Measurements from ENCODE around the gene RAET1E. TPM values are rescaled to one million over a fixed set of nuclear protein-coding genes. Genes with fewer than 3 reads are reported as not detected.
A peak's percentile ranks its signal among the peaks of the same experiment; 100 is the strongest.
"Not testable (repeated sequence)": the region's sequence is repeated elsewhere in the genome, so short reads cannot be mapped to it uniquely, and the experiment has no call there.

Gene RAET1E
- polyA plus RNA-seq, 1 donor, result 0.61 TPM

DNA sequence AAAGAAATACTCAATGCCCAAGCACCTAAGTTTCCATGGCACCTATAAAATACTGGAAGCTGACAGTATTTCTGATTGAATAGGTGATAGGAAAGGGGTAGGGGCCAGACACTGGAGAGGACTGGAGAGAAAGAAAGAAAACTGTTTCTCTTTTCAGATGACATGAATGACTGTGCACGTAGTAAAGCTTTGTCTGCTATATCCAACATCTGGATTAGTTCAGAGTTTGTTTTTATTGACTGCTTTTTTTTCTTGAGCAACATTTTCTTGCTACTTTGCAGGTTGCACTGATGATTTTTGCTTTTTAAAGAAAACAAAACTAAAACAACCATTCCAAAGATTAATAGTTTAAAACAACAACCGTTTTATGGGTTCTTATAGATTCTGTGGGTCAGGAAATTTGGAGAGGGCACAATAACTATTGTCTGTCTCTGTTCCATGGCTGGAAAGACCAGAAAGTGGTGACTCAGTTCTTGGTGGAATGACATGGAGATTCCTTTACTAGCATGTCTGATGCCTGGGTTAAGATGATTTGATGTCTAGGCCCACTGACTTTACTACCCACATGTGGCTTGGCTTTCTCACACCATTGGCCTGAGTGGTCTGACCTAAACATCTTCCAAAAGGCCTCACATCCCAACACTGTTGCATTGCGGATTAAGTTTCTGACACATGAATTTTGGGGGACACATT lies 21.5 kb downstream of the RAET1E start:
- Histone ChIP-seq H3K4me3 (ENCODE audit: low read length) (no peak overlapping the region), H3K9me3 (ENCODE audit: control insufficient read depth, low read depth, low read length) (no peaks in the 10 kb centered on the region), H3K36me3 (ENCODE audit: control insufficient read depth, insufficient read depth, low read length) (no peaks in the 10 kb centered on the region), H3K4me1 (ENCODE audit: control insufficient read depth, insufficient read depth, low read length) (no peaks in the 10 kb centered on the region), H3K27me3 (ENCODE audit: control insufficient read depth, insufficient read depth, low read length) (no peaks in the 10 kb centered on the region), H3K27ac (ENCODE audit: low read length) (no peak overlapping the region)
- WGBS (ENCODE audit: insufficient coverage, low lambda C conversion rate), result no CpG with 5 or more reads among the region's 3 CpGs
- no peak for DNase-seq

DNA sequence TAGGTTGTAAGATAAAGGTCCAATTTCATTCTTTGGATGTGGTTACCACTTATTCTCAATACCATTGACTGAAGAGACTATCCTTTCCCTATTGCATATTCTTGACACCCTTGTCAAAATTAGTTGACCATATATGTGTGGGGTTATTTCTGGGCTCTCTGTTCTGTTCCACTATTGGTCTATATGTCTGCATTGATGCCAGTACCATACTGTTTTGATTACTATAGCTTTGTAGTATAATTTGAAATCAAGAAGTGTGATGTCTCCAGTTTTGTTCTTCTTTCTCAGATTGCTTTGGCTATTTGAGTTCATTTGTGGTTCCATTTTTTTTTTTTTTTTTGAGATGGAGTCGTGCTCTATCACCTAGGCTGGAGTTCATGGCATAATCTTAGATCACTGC lies 25.7 kb downstream of the RAET1E start:
- Histone ChIP-seq H3K27ac (ENCODE audit: low read length) (no peak overlapping the region), H3K4me1 (ENCODE audit: control insufficient read depth, insufficient read depth, low read length) (no peaks in the 10 kb centered on the region), H3K27me3 (ENCODE audit: control insufficient read depth, insufficient read depth, low read length) (no peaks in the 10 kb centered on the region), H3K36me3 (ENCODE audit: control insufficient read depth, insufficient read depth, low read length) (no peaks in the 10 kb centered on the region), H3K4me3 (ENCODE audit: low read length) (no peak overlapping the region), H3K9me3 (ENCODE audit: control insufficient read depth, low read depth, low read length) (no peaks in the 10 kb centered on the region)
- DNase-seq, result no peak
- no CpG with 5 or more reads among the region's 1 CpG for whole genome bisulfite sequencing (ENCODE audit: insufficient coverage, low lambda C conversion rate)

DNA sequence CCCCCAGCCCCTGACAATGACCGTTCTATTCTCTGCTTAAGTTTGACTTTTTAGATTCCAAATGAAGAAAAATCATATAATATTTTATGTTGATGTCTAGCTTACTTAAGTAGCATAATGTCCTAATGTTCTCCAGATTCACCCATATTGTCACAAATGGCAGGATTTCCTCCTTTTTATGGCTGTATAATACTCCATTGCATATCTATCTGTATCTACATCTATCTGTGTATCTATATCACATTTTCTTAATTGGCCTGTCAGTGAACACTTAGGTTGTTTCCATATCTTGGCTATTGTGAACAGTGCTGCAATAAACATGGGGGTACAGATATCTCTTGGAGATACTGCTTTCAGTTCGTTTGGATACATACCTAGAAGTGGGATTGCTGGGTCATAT lies 26.7 kb downstream of the RAET1E start:
- H3K9me3 ChIP-seq (ENCODE audit: control insufficient read depth, low read depth, low read length), result no peaks in the 10 kb centered on the region
- H3K36me3 ChIP-seq (ENCODE audit: control insufficient read depth, insufficient read depth, low read length), result no peaks in the 10 kb centered on the region
- no peak for DNase-seq
- H3K27ac ChIP-seq (ENCODE audit: low read length), result no peak overlapping the region
- WGBS (ENCODE audit: insufficient coverage, low lambda C conversion rate), result 40% methylated on average over 1 of the region's 2 CpGs
- no peak overlapping the region for H3K4me3 ChIP-seq (ENCODE audit: low read length)
- no peaks in the 10 kb centered on the region for H3K4me1 ChIP-seq (ENCODE audit: control insufficient read depth, insufficient read depth, low read length)
- no peaks in the 10 kb centered on the region for H3K27me3 ChIP-seq (ENCODE audit: control insufficient read depth, insufficient read depth, low read length)

DNA sequence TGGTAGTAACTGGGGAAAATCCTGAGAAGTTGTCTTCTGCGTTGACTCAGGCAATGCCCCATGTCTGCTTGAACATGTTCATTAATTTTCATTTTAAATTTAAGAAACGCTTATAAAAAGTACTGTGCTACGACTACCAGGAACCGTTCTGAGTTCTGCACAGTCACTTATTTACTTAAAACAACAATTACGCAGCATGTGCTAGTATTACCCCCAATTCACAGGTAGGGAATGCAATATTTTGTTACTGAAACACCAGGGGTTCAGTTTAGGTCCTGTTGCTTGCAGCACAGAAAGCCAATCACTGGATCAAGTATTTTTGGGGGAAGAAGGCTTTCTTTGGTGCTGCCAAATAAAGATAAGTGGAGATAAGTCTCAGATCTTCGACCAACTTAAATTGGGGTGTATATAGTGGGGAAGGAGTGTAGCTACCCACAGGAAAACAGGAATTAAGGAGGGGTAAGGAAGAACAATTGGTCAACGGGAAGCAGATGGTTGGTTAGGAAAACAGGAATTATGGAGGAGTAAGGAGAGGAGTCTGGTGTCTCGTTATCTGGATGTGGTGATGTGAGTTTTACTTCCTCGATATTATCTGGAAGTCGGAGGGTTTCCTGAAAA lies 28.5 kb downstream of the RAET1E start:
- Histone ChIP-seq H3K36me3 (ENCODE audit: control insufficient read depth, insufficient read depth, low read length) (no peaks in the 10 kb centered on the region), H3K4me1 (ENCODE audit: control insufficient read depth, insufficient read depth, low read length) (no peaks in the 10 kb centered on the region), H3K27ac (ENCODE audit: low read length) (no peak overlapping the region), H3K27me3 (ENCODE audit: control insufficient read depth, insufficient read depth, low read length) (no peaks in the 10 kb centered on the region), H3K9me3 (ENCODE audit: control insufficient read depth, low read depth, low read length) (no peaks in the 10 kb centered on the region), H3K4me3 (ENCODE audit: low read length) (no peak overlapping the region)
- no peak for DNase-seq
- 89% methylated on average over 5 of the region's 10 CpGs for WGBS (ENCODE audit: insufficient coverage, low lambda C conversion rate)

DNA sequence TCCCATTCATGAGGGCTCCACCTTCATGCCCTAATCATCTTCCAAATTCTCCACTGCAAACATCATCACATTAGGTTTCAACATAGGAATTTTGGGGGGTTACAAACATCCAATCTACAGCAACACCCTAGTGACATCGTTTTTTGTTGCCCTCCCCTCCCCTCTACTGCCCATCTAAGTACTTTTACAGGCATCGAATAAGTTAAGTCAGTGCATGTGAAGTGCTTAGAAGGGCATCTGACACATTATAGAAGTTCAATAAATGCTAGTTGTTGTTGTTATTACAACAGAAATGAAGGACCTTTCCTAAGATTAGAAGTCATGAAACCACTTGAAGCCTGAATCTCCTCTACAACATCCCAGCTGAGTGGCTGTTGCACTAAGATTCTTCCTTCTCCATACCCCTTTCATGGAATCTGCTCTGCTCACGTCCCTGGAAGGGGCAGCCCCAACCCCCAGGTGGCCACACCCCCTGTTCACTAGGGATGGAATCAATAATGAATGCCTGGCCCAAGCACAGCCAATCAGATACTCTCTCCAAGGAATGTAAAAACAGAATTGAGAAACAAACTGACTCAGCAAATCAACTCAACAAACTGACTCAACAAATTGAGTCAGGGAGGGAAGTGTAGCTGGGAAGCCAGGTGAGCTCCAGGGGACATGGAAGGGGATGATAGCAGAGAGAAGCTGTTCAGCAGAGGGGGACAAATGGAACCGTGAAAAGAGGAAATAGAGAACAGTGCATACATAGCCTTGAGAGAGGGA lies 29.9 kb downstream of the RAET1E start:
- no peak for DNase-seq
- 57% methylated on average over 1 of the region's 4 CpGs for WGBS (ENCODE audit: insufficient coverage, low lambda C conversion rate)
- H3K4me1 ChIP-seq (ENCODE audit: control insufficient read depth, insufficient read depth, low read length), result no peaks in the 10 kb centered on the region

DNA sequence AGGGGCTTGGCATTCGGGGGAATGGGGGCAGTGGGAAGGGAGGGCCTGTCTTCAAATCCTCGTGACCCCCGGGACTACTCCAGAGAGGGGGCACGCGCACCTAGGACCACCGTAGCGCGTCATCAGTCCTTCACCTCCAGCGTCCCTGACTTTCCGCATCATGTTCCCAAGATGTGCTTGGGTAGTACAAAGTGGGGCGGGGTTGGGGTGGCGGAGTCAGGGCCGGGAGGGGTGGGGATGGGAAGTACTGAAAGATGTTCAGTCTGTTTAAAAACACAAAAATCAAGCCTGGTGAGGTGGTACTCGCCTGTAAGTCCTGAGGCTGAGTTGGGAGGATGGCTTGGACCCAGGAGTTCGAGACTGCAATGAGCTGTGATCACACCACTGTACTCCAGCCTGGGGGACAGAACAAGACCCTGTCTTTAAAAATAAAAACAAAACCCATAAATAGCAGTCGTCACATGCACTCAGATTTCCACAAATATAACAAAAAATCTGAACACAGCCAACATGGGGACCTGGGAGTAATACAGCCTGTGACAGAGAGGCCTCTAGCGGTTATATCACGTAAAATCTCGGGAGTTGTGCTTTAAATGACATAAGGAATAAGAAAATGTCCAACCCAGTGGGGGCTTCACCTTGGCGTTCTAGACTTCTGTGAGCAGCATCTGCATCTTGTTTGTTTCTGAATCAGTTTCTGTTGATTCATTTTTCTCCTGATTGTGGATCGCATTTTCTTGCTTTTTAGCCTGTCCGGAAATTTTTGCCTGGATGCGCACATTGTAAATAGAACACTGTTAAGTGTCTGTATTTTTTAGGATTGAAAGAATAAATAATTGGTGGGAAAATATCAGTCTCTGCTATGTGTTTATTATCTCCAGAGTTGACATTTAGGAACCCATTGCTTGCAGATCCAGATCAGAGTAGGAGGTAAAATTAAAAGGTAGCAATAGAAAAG lies 33.1 kb downstream of the RAET1E start:
- no peaks in the 10 kb centered on the region for H3K27me3 ChIP-seq (ENCODE audit: control insufficient read depth, insufficient read depth, low read length)
- peak overlapping the region; percentile 86 for H3K27ac ChIP-seq (ENCODE audit: low read length)
- no peaks in the 10 kb centered on the region for H3K36me3 ChIP-seq (ENCODE audit: control insufficient read depth, insufficient read depth, low read length)
- no peaks in the 10 kb centered on the region for H3K4me1 ChIP-seq (ENCODE audit: control insufficient read depth, insufficient read depth, low read length)
- 100% methylated on average over 1 of the region's 23 CpGs for WGBS (ENCODE audit: insufficient coverage, low lambda C conversion rate)
- H3K9me3 ChIP-seq (ENCODE audit: control insufficient read depth, low read depth, low read length), result no peaks in the 10 kb centered on the region
- H3K4me3 ChIP-seq (ENCODE audit: low read length), result peak overlapping the region; percentile 33
- peak; percentile 42 to 65 for DNase-seq

More for the DNA sequence above, 29.9 kb downstream of the RAET1E start:
- Histone ChIP-seq H3K36me3 (ENCODE audit: control insufficient read depth, insufficient read depth, low read length) (no peaks in the 10 kb centered on the region), H3K4me3 (ENCODE audit: low read length) (no peak overlapping the region), H3K27ac (ENCODE audit: low read length) (no peak overlapping the region), H3K27me3 (ENCODE audit: control insufficient read depth, insufficient read depth, low read length) (no peaks in the 10 kb centered on the region), H3K9me3 (ENCODE audit: control insufficient read depth, low read depth, low read length) (no peaks in the 10 kb centered on the region)

DNA sequence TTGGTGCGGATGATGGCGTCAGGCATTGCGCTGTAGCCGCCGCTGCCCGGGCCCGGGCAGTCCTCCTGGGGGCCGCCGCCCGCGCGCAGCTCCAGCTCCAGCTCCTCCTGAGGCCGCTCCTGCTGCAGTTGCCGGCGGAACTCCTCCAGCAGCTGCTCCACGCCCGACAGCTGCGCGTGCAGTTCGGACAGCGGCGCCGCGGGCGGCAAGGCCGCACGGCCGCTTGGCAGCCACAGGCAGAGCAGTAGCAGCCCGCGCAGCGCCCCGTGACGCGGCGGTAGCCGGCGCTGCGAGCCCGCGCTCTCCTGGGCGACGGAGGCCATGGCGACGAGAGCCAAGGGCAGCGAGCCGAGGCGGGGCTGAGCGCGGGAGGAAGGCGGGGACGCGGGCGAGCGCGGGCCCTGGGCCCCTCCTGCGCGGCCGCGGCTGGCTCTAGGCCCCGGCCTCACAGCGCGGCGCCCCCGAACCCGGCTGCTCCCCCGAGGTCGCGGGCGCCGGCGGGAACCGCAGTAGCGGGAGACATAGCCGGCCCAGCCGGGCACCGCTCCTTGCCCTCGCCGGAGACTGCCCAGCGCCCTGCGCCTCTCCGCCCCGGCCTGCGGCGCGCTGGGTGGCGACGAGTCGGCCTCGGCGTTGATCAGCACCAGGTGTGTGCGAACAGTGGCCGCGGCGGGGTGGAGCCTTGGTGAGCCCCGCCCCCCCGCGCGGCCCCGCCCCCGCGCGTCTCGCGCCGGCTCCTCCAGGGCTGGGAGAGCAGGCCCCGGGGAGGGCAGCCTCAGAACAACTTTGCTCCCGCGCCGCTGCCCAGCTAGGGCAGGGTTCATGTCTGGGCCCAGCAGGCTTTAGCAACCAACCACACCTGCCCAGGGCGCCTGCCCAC lies 34.0 kb downstream of the RAET1E start, which contains the start of gene LRP11:
TSS of gene LRP11 (minus strand) at position 662 of the 880 bp plus-strand sequence. CDS start at position 323, 339 bp downstream.
- H3K36me3 ChIP-seq (ENCODE audit: control insufficient read depth, insufficient read depth, low read length), result no peaks in the 10 kb centered on the region
- peak; percentile 91 to 94 for DNase-seq
- peak within 1 kb of the TSS; percentile 86 for H3K27ac ChIP-seq (ENCODE audit: low read length)
- no peaks in the 10 kb centered on the region for H3K4me1 ChIP-seq (ENCODE audit: control insufficient read depth, insufficient read depth, low read length)
- H3K4me3 ChIP-seq (ENCODE audit: low read length), result peak within 1 kb of the TSS; percentile 53
- H3K27me3 ChIP-seq (ENCODE audit: control insufficient read depth, insufficient read depth, low read length), result no peaks in the 10 kb centered on the region
- no peaks in the 10 kb centered on the region for H3K9me3 ChIP-seq (ENCODE audit: control insufficient read depth, low read depth, low read length)
- WGBS (ENCODE audit: insufficient coverage, low lambda C conversion rate), result no CpG with 5 or more reads among the region's 110 CpGs

DNA sequence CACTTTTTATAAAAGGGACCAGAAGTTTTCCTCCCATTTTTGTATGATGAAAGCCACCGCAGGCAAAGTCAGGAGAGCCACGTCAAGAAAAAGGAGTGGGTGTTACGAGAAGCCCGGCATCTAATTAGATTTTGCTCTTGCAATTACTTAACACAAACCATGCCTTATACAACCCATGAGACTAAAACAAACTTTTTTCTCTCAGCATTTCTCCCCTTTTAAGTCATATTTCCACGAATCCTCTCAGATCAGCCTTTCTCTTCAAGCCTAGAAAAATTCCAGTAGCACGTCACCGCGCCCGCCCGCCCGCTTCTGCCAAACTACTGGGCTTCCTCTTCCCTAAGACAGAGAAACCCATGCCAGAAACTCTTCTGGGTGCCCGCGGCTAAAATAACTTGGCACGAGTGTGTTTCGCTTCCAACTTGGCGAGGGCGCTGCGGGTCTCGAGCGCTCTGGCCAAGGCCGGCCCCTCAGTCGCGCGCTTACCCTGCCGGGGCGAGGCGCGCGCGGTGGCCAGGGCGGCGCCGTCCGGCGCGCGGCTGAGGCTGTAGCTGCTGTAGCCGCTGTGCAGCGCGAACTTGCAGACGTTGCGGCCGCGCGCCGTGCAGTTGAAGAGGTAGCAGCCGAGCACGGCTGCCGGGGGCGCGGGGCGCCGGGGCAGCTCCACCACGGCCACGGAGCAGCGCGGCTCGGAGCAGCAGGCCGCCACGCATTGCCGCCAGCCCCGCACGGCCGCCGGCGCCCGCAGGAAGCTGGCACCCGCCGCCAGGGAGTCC lies 34.8 kb downstream of the RAET1E start:
- H3K4me3 ChIP-seq (ENCODE audit: low read length), result peak overlapping the region; percentile 53
- 0% methylated on average over 2 of the region's 69 CpGs for WGBS (ENCODE audit: insufficient coverage, low lambda C conversion rate)
- H3K9me3 ChIP-seq (ENCODE audit: control insufficient read depth, low read depth, low read length), result no peaks in the 10 kb centered on the region
- H3K36me3 ChIP-seq (ENCODE audit: control insufficient read depth, insufficient read depth, low read length), result no peaks in the 10 kb centered on the region
- peak overlapping the region; percentile 86 for H3K27ac ChIP-seq (ENCODE audit: low read length)
- DNase-seq, result peak; percentile 61 to 82
- no peaks in the 10 kb centered on the region for H3K4me1 ChIP-seq (ENCODE audit: control insufficient read depth, insufficient read depth, low read length)
- H3K27me3 ChIP-seq (ENCODE audit: control insufficient read depth, insufficient read depth, low read length), result no peaks in the 10 kb centered on the region

DNA sequence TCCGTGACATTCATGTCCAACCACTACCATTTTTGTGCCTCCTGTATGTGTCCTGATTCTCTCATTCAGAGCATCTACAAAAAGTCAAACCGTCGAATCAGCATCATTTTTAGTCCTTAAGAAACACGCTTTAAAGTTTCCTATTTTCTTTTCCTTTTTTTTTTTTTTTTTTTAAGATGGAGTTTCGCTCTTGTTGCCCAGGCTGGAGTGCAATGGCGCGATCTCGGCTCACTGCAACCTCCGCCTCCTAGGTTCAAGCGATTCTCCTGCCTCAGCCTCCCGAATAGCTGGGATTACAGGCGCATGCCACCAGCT lies 35.5 kb downstream of the RAET1E start:
- 92% methylated on average over 2 of the region's 12 CpGs for WGBS (ENCODE audit: insufficient coverage, low lambda C conversion rate)
- H3K27me3 ChIP-seq (ENCODE audit: control insufficient read depth, insufficient read depth, low read length); H3K36me3 ChIP-seq (ENCODE audit: control insufficient read depth, insufficient read depth, low read length); H3K4me1 ChIP-seq (ENCODE audit: control insufficient read depth, insufficient read depth, low read length); DNase-seq; H3K9me3 ChIP-seq (ENCODE audit: control insufficient read depth, low read depth, low read length); H3K27ac ChIP-seq (ENCODE audit: low read length); H3K4me3 ChIP-seq (ENCODE audit: low read length): not testable (repeated sequence)
